Spleen (tissue), 11 donors: ENCODE measurements around the gene LRRC66. TPM values are rescaled to one million over a fixed set of nuclear protein-coding genes. Genes with fewer than 3 reads are reported as not detected.

Experiments
- DNase-seq: peaks from one replicate; pipeline ENCODE4 v3.0.0-alpha.2; 2020
- H3K27ac ChIP-seq, 8 donors: fragments of 200-600 bp; sonication (generic) in 7 of 8; 1 replicate in 4 of 8; 2 replicates in 4 of 8; pipeline versions ENCODE4 v1.5.0 to v1.8.0; 2016 to 2021; ENCODE audit warnings: inconsistent platforms in 4 of 8, mild to moderate bottlenecking in 4 of 8, moderate library complexity in 1 of 8
- H3K27me3 ChIP-seq, 7 donors: fragments of 200-600 bp; sonication (generic) in 6 of 7; replicated peaks in 1 of 7; 1 replicate in 4 of 7; 2 replicates in 3 of 7; pipeline versions ENCODE4 v1.5.0 to v1.8.0; 2016 to 2021; ENCODE audit warnings: inconsistent platforms in 3 of 7, mild to moderate bottlenecking in 1 of 7
- H3K36me3 ChIP-seq, 6 donors: fragments of 200-600 bp; sonication (generic) in 5 of 6; 1 replicate in 4 of 6; 2 replicates in 2 of 6; pipeline versions ENCODE4 v1.5.0 to v1.8.0; 2016 to 2021; ENCODE audit warnings: inconsistent platforms in 2 of 6
- H3K4me1 ChIP-seq, 6 donors: fragments of 200-600 bp; sonication (generic) in 5 of 6; 1 replicate in 3 of 6; 2 replicates in 3 of 6; pipeline versions ENCODE4 v1.5.0 to v1.8.0; 2016 to 2021; ENCODE audit warnings: inconsistent platforms in 3 of 6
- H3K4me3 ChIP-seq, 8 donors: fragments of 200-600 bp; sonication (generic) in 7 of 8; 1 replicate in 4 of 8; 2 replicates in 4 of 8; pipeline versions ENCODE4 v1.5.0 to v1.8.0; 2016 to 2021; ENCODE audit warnings: inconsistent platforms in 4 of 8, mild to moderate bottlenecking in 4 of 8, moderate library complexity in 2 of 8
- H3K9me3 ChIP-seq, 8 donors: fragments of 200-600 bp; sonication (generic) in 7 of 8; 1 replicate in 4 of 8; 2 replicates in 4 of 8; pipeline versions ENCODE4 v1.5.0 to v1.8.0; 2016 to 2021; ENCODE audit warnings: inconsistent platforms in 4 of 8
- POLR2A ChIP-seq, 3 donors: fragments of 450-650 bp; IDR thresholded peaks; one replicate each; pipeline ENCODE4 v1.5.1; 2017; ENCODE audit warnings: antibody characterized with exemption in 3 of 3, mild to moderate bottlenecking in 1 of 3
- POLR2AphosphoS5 ChIP-seq, 3 donors: sonication (generic); formaldehyde crosslinking; IDR thresholded peaks; one replicate each; pipeline ENCODE4 v1.5.1; 2017; ENCODE audit warnings: antibody characterized with exemption in 3 of 3
- WGBS, 5 donors: extraction: QIAGEN DNeasy Blood & Tissue Kit in 3 of 5; methylation state at CpG; one replicate each; pipeline versions ENCODE4 v1.1.5 to v1.1.7; 2013 to 2018; 5-methylcytosine and 5-hydroxymethylcytosine counted together
- intact Hi-C: fragments of 100-400 bp; cut with DNase I; formaldehyde crosslinking; loops from one replicate; pipeline ENCODE4 v1.15.0; 2023; ENCODE audit warnings: low total_unique reads
- polyA plus RNA-seq, 3 donors: library from polyadenylated mRNA; stranded (reverse); fragments of 200-250 nt; gene quantifications; one replicate each; pipeline ENCODE4 v1.2.1, GENCODE V29; 2013
- total RNA-seq, 7 donors: library from RNA; depleted of rRNA in 3 of 7; stranded (reverse); fragments of >200 nt in 3 of 7; fragmentation: NEBNext Ultra II Directional in 4 of 7; extraction: Animal tissue kit (Norgen Biotek cat#: 25700) in 4 of 7; gene quantifications; one replicate each; pipeline versions ENCODE4 v1.1.0 to v1.2.1, GENCODE V29; 2016 to 2021
- TF ChIP-seq, protein P1 (sequence below), 11 experiments: fragments of 200-600 bp in 7 of 11; fragments of 450-650 bp in 4 of 11; sonication (generic) in 4 of 11; IDR thresholded peaks in 8 of 11; conservative IDR thresholded peaks in 3 of 11; 1 replicate in 7 of 11; 2 replicates in 4 of 11; pipeline versions ENCODE4 v1.4.0 to v1.8.0; 2016 to 2021; ENCODE audit warnings: antibody characterized with exemption in 11 of 11, inconsistent platforms in 4 of 11, mild to moderate bottlenecking in 1 of 11
- donor health status: healthy with polysubstance abuse.
- donor health status: DM: no; HTN: no; CAD: no; lungs with moderate emphysema.
- donor health status: DM: no; HTN: no; CAD: no.
- donor health status: Bipolar disorder and iron deficiency.
- donor health status: healthy.
- donor health status: DM: no; HTN: no; CAD: no.
- donor health status: DM: yes; HTN: yes; CAD: no.

LRRC66 gene
- total and polyA plus RNA-seq, 10 donors, result 0.09 to 0.56 (median 0.17) TPM; not detected in 1

DNA sequence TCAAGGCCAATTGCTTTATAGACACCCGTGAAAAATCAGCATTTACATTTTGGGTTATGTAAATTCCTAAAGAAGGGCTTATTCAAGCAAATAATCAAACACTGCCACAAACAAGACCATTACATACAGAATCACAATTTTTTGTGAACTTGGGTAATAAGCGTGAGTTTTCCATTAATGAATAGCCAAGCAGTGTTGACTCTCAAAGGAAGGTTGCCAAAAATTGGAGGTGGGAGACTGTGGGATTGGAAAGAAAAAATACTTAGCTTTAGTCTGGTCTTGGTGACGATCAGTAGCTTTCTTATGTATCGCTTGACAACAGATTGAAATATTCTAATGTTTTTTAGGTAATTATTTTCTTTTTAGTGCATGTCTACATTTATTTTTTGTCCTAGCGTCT is 20.9 kb downstream of the LRRC66 start:
- no peaks in the 10 kb centered on the region for H3K4me1 ChIP-seq
- 83 to 96% (median 92%) methylated on average over 5 of the region's 5 CpGs for WGBS, 5 donors
- intact Hi-C loops, result no loop called here
- H3K4me3 ChIP-seq, result no peak overlapping the region
- TF ChIP-seq, protein P1, sequence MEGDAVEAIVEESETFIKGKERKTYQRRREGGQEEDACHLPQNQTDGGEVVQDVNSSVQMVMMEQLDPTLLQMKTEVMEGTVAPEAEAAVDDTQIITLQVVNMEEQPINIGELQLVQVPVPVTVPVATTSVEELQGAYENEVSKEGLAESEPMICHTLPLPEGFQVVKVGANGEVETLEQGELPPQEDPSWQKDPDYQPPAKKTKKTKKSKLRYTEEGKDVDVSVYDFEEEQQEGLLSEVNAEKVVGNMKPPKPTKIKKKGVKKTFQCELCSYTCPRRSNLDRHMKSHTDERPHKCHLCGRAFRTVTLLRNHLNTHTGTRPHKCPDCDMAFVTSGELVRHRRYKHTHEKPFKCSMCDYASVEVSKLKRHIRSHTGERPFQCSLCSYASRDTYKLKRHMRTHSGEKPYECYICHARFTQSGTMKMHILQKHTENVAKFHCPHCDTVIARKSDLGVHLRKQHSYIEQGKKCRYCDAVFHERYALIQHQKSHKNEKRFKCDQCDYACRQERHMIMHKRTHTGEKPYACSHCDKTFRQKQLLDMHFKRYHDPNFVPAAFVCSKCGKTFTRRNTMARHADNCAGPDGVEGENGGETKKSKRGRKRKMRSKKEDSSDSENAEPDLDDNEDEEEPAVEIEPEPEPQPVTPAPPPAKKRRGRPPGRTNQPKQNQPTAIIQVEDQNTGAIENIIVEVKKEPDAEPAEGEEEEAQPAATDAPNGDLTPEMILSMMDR (IDR thresholded peaks at IDR 0.05 in 8 of 11, conservative IDR thresholded peaks at IDR 0.05 in 3 of 11), result no peak
- TF ChIP-seq POLR2A (IDR thresholded peaks at IDR 0.05), result no peak
- TF ChIP-seq POLR2AphosphoS5 (IDR thresholded peaks at IDR 0.05), result no peak
- H3K27ac ChIP-seq, result no peak overlapping the region
- H3K9me3 ChIP-seq, result no peaks in the 10 kb centered on the region
- H3K36me3 ChIP-seq, result no peaks in the 10 kb centered on the region
- DNase-seq, result no peak
- no peaks in the 10 kb centered on the region for H3K27me3 ChIP-seq

DNA sequence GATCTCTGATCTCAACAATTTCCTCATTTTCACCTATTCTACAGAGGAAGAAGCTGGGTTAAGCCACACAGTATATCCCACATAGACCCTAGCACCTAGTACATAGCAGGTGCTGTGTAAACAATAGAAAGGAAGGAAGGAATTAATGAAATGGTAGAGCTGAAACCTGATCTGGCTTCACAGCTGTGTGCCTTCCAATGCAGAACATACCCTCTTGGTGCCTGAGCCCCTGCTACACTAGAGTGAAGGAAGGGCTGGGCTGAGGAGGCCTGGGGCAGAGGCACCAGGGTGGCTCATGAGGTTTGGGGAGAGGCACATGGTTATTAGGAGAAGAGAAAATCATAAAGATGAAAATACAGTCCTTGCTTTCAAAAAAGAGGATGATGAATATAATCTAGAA is 21.3 kb downstream of the LRRC66 start:
- no peak for DNase-seq
- Histone ChIP-seq H3K27me3 (no peaks in the 10 kb centered on the region), H3K4me3 (no peak overlapping the region), H3K36me3 (no peaks in the 10 kb centered on the region), H3K4me1 (no peaks in the 10 kb centered on the region), H3K9me3 (no peaks in the 10 kb centered on the region), H3K27ac (no peak overlapping the region)
- TF ChIP-seq, protein P1 (IDR thresholded peaks at IDR 0.05 in 8 of 11, conservative IDR thresholded peaks at IDR 0.05 in 3 of 11), result no peak
- TF ChIP-seq POLR2AphosphoS5 (IDR thresholded peaks at IDR 0.05) (no peak), POLR2A (IDR thresholded peaks at IDR 0.05) (no peak)
- intact Hi-C loops, result no loop called here

DNA sequence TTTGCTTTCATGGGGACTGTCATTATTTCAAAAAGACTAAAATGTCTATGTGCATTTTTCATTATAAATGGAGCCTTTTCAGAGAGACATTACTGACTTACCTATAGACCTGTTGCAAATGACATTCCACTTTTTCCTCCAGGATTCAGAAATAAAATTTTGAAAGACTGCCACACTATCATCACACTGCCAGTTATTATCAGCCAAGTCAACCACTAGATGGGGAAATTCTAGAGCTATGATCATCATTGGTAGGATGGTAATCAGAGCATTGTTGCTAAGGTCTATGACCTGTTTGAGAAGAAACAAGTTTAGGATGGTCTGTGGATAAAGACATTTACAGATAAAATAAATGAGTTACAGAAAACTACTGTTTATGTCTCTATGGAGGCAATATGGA is 22.5 kb downstream of the LRRC66 start:
- no peaks in the 10 kb centered on the region for H3K4me1 ChIP-seq
- H3K4me3 ChIP-seq, result no peak overlapping the region
- H3K27me3 ChIP-seq, result no peaks in the 10 kb centered on the region
- H3K27ac ChIP-seq, result no peak overlapping the region
- TF ChIP-seq, protein P1 (IDR thresholded peaks at IDR 0.05 in 8 of 11, conservative IDR thresholded peaks at IDR 0.05 in 3 of 11), result no peak
- TF ChIP-seq POLR2A (IDR thresholded peaks at IDR 0.05) (no peak), POLR2AphosphoS5 (IDR thresholded peaks at IDR 0.05) (no peak)
- intact Hi-C loops, result no loop called here
- no peaks in the 10 kb centered on the region for H3K9me3 ChIP-seq
- no peak for DNase-seq
- H3K36me3 ChIP-seq, result no peaks in the 10 kb centered on the region

DNA sequence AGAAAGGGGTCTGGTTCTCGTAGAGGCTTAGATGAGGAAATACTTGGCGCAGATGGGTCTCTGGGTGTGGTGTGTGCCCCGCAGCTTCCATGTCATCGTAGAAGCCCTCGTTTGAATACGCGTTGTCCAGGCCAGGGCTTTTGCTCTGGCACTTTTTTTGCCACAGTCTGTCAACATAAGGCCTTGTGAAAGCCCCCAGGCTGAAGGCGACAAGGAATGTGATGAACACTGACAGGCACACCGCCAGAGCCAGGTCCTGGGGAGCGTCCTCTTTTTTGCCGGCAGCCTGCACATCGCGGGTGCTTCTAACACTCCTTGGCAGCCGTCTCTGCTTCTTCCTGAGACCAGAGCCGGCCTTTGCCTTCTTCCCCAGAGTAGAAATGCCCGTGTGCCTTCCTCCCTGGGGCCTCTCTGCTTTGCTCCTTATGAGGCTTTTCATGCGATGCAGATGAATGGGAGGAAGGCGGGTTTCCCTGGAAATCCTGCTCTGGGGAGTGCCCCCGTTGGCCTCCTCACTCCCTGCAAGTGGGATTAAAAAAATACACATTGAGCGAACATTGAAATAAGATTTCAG is 24.4 kb downstream of the LRRC66 start:
- intact Hi-C loops, result no loop called here
- H3K4me1 ChIP-seq, result no peaks in the 10 kb centered on the region
- TF ChIP-seq POLR2AphosphoS5 (IDR thresholded peaks at IDR 0.05) (no peak), POLR2A (IDR thresholded peaks at IDR 0.05) (no peak)
- TF ChIP-seq, protein P1 (IDR thresholded peaks at IDR 0.05 in 8 of 11, conservative IDR thresholded peaks at IDR 0.05 in 3 of 11), result no peak

More for the DNA sequence above, 24.4 kb downstream of the LRRC66 start:
- H3K36me3 ChIP-seq, result no peaks in the 10 kb centered on the region
- DNase-seq, result no peak
- no peak overlapping the region for H3K4me3 ChIP-seq
- no peak overlapping the region for H3K27ac ChIP-seq
- peaks cover 0 to 6% (median 0%) of the 10 kb centered on the region in 8 donors for H3K9me3 ChIP-seq
- WGBS, 5 donors, result 64 to 72% (median 64%) methylated on average over 20 of the region's 20 CpGs
- H3K27me3 ChIP-seq, result no peaks in the 10 kb centered on the region
